ENCODE data around the gene HABP2.
A peak's percentile ranks its signal among the peaks of the same experiment; 100 is the strongest.

The HABP2 gene

DNA sequence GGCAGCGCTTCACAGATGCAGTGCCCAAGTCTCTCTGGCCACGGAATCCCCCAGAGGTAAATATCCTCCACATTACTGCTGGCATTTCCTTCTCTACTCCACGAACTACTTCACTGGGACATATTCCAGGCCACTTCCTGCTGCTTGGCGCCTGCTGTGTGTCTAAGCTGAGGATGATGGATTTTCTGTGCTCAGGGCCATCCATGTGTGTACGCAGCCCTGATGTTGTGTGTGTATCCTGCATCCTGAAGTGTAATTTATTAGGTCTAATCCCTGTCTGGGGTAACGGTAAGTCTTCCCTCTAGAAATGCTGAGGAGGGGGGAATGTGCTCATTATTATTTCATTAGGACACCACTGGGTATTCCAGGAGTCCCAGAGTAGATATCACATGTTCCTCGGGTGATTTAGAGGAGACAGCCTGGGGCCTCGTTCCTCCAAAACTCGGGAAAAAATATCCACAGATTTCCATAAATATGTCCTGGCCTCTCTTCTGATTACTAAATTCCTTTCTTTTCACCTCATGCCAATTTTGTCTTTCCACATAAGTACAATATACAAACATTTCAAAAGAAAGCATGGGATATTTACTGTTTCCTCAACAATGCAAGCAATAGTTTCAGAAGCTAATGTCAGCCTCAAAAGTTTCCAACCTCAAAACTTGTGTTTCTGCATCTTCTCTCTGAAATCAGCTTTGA lies 25.5 kb upstream of the HABP2 start:
- peak; percentile 57 for DNase-seq

DNA sequence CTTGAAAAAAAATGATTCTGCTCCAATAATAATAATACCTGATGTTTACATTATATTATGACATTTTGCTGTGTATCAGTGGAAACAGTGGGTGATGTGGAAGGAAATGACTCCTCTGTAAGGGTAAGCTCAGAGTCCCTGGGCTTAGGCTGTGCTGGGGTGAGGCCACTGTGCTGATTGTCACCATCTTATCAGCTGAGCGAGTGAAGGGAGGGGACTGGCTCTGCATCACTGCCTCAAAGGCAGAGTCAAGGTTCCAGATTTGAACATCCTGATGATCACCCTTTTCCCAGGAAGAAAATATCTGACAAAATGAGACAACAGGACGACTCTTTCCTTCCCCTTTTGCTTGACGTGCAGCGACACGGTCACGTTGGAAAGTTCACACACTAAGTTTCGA lies 24.0 kb upstream of the HABP2 start:
- DNase-seq = no peak

DNA sequence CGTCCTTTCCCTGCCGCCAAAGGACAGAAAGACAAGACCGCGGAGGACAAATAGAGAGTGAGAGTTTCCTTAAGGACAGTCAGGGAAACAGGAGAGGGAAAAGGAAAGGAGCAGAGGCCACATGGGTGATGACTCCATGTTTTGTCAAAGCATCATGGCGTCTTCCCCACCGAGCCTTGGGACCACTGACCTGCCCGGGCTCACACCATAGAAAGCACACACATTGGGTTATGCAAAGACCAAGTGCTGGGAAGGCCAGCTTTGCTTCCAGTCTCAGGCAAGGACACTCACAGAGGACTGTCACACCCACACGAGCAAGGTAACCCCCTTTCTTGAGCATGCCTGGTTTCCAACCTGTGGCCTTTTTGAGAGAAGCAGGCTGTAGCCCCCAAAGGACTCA lies 23.3 kb upstream of the HABP2 start:
- no peak for DNase-seq

DNA sequence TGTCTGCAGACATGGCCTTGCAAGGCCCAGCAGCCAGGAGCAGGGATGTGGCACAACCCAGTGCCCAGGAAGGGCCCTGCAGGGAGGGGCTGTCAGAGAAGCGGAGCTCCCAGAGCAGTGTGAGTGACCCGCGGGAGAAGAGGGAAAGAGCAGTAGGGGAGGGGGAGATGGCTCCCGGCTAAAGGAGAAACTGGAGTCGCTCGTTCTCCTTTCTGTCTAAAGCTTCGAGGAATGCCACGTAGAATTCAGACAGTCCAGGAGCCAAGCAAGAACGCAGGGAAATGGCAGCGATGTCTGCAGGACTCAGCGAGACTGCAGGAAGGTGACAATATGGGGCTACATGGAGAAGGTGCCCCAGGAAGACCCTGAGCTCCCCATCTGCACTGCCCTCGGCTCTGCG lies 22.4 kb upstream of the HABP2 start:
- DNase-seq = no peak

DNA sequence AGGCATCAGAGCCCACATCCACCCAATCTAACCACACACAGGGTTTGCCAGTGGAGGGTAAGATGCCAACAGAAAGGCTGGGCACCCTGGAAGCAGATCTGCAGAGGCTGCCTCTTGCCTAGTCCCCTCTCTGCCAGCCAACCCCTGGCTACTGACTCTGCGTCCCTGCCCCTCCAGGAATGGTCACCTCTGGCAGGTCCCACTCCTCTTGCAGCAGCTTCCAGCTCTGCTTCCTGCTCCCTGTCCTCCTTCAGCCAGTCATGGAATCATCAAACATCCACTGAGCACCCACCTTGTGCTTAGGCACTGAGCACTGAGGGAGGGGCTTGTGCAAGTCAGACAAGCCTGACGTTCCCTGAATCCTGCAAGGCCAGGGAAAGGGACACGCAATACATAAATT lies 20.1 kb upstream of the HABP2 start:
- no peak for DNase-seq

DNA sequence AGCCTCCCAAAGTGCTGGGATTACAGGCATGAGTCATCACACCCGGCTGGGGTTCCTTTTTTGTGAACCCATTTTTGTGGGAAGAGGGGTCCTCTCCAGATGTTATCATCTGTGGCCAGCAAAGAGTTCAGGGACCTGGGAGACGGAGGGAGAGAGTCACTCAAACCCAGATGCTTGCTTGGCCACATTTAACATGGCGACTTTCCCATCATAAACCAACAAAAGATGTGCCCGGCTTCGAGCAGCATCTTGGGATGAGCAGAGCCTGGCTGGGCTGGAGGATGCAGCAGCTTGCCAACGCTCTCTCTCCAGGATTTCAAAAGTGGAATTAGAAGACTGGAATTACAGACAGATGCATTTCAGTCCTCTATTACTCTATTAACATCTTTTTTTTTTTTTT lies 19.1 kb upstream of the HABP2 start:
- DNase-seq = no peak

DNA sequence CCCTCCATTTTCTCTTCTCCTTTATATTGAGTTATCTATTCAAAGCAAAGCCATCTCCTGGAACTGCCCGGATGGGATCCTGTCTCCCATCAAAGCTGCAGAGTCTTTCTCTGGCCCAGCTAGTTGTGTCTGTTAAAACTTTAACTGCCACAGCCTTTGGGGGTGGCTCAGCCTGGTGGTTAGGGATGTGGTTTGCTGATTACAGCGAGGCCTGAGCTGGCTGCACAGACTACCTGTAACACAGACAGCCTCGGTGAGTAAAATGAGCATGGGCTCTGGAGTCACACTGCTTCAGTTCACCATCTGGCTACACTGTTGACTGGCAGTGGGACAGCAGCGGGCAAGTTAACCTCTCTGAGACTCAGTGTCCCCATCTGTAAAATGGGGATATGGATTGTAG lies 18.4 kb upstream of the HABP2 start:
- no peak for DNase-seq

DNA sequence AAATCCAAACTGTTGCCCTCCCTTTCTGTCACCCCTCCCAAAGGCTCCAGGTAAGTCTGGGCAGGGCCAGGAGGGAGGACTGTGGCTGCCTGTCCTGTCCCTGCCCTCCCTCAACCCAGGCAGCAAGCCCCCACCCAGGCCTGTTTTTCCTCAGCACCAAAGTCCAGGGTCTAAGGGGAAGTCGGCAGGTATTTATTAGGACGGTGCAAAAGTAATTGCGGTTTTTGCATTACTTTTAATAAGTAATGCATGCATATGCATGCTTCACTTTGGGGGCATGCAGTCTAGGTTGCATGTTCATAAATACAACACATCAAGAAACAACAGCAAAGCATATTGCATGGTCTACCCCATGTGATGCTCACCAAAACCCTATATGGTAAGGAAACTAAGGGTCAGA lies 15.2 kb upstream of the HABP2 start:
- DNase-seq = no peak

DNA sequence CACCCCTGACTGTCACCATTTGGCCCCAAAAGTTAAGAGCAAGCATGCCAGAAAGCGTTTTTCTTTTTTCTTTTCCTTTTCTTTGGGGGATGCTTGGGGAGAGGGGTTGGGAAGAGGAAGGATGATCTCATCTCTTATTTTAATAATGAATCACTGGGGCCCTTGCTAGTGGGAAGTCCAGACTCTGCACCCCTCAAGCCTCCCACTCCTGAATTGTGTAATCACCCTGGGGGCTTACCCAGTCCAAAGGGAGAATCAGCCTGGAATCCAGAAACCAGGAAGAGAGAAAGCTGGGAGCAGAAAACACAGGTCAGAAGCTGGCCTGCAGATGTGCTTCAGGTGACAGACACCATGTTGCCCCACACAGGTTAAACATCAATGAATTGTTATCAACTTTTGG lies 14.7 kb upstream of the HABP2 start:
- DNase-seq = no peak

DNA sequence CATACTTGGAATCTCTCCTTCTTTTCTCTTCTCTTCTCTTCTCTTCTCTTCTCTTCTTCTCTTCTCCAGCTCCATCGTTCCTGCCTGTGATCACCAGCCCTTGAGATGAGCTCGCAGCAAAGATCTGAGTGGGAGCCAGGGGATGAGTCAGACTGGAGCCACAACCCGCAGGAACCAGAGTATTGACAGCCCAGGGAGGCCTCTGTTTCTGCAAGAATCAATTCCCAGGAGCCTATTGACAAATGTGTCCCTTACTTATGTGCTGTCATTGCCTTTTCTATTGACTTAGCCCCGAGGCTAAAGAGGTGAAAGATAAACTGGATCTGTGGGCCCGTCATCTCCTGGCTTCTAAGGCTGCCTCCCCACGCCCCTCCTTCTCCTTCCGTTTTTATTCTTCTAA lies 13.1 kb upstream of the HABP2 start:
- peak; percentile 76 for DNase-seq

DNA sequence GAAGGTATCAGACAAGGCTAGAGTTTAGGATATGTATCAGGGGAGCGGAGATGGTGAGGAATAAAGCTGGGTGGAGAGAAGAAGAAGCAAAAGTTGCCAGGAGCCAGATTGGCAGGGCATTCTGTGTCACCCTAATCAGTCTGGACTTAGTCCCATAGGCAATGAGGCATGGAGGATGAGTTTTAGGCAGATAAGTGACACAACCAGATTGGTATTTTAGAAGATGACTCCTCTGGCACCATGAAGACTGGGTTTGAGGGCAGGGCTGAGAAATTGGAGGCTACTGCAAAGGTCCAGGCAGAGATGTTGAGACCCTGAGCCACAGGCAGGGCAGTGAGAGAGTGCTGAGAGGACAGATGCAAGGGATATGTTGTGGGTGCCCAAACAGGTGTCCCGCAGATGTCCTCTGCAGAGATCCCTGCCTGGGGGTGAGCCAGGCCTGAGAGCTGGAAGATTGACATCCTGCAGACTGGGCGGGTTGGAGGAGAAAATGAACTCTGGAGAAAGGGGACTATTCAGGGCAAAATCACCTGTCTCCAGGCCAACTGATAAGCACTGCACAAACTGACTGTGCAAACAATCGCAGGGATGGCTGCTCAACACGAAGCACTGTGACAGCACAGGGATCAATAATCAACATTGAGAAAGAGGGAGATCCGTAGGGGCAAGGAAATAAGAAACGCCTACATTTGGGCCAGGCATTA lies 11.9 kb upstream of the HABP2 start:
- no peak for DNase-seq

DNA sequence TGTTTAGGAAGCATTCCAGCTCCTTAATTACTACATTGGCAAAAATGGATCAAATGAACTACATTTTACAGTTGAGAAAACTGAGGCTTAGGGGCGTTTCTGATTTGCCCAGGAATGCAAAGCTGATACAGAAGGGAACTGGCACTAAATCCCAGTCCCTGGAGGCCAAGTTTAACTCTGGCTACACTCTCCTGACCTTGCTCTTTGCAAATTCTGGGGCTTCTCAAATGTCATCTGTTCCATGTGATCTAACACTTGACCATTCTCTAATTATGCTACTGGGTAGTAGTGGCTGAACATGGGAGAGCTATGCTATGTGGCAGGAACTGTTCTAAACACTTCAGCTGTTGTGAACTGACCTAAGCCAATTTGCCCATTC lies 11.3 kb upstream of the HABP2 start:
- no peak for DNase-seq

DNA sequence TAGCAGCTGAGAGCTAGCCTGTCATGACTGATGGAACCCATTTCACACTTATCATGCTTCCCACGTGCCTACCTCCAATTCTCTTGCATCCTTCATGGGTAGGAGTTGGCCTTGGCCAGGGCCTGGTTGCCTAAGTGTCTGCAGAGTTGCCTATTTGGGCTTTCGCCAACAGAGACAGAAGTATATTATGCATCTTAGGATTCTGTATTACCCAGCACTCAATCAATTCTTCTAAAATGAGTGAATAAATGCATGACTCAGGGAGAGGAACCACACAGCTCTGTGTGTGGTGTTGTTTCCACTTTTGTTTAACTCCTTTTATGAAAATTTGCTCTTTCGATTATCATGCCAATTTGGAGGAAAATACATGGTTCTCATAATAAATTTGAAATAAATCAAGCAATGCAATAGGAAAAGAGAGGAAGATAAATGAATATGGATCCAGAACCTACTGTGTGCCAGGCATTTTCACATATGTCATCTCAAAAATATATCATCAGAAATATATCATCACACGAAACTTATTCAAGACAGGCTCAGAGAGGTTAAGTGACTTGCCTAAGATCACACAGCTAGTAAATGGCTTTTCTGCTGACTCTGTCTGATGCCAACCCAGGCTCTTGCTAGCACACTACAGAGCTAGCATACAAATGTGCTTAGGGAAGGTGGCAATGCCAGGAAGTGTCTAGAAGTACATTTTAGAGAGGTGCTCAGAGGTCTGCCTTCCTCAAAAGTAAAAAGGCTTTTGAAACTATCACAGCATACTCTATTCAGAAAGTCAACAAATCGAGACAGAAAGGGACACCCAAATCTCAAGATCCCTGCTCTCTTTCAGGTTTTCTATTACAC lies 9.5 kb upstream of the HABP2 start:
- DNase-seq = no peak

DNA sequence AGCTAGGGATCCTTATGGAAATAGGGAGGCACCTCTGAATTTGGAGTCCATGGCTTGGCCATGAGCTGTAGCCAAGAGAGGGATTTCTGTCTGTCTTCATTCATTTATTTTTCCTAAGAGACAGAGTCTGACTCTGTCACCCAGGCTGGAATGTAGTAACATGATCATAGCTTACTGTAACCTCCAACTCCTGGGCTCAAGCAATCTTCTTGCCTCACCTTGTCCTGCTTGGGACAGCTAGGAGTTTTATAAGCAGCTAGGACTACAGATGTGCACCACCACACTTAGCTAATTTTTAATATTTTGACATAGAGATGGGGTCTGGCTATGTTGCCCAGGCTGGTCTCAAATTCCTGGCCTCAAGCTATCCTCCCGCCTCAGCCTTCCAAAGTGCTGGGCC lies 8.5 kb upstream of the HABP2 start:
- DNase-seq = no peak

DNA sequence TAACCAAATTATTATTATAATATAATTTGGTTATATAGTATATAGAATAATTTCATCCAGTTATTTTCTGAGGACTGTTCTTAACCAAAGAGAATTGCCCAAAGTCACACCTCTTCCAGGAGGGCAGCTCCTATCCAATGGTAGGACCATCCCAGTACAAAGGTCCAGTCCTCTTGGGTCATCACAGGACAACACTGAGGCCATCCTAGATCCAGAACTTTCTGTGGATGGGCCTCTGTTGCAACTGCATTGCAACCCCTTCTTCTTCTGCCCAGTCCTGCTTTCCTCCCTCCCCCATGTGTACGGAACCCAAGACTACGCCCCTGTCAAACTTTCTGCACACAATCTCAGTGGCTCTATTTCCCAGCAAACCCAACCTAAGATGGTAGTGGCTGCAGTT lies 5.4 kb upstream of the HABP2 start:
- DNase-seq = no peak

DNA sequence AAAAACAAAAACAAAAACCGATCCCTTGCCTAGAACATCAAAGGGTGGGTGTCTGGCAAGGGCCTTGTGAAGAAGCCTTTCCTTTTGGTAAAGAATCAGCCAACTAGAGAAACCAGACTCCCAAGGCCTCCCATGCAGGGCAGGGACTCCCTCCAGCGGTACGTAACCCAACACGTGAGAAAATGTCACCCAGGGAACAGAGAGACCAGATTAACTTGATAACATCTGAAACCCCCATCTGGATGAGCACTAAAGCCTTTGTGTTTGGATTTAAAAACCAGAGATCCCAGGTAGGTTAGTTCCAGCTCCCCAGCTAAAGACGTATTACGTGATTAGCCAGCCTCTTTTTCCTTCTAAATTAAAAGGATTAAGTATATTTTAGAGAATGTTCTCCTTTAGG lies 3.0 kb upstream of the HABP2 start:
- DNase-seq = no peak

DNA sequence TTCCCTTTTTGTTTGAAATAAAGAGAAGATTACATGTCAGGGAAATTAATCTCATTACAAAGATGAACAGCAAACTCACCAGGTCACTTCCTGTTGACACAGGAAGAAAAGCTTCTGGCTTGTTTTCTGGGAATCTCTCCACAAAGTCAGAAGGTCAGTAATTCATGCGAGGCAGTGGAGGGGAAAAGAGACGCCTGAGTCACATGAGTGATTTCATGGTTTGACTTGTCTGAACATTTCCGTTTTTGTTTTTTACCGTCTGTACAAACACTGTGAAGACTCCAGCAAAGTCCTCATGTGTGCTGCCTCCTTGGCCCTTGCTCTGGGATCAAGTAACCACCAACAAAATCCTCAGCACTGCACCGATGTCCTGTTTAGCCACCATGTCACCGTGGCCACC lies 2.5 kb upstream of the HABP2 start:
- no peak for DNase-seq

DNA sequence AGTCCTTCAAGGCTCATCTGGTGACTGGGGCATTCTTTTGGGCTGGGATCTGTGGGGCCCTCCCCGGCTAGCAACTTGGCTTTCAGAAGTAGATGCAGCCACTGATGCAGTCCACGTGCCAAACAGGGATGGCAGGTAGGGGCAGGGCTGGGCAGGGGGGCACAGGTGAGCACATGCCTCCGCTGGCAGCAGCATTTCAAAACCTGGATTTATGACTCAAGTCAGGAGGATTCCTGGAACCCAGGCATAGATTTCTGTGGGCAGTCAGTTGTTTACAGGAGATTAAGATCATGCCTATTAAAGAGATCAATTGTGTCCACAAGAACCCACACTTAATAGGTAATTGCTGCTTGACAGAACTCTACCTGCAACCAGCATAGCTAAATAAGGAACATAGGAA lies 839 bp upstream of the HABP2 start:
- no peak for DNase-seq

DNA sequence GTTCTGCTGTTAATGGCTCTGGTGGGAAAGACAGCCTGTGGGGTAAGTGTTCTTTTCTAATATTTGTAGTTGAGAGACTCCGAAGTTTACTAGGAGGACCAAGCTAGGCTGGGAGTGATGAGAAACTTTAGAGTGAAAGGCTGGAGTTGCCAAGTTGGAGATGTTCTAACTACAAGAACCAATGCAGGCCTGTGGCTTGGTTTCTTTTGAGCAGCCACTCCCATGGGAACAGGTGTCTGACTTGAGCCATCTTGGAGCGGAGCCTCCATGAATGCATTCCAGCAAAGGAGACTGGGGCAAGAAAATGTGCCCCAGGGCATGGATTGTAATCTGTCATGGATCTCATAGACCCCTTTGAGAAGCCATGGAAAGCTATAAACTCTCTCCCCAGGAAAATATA lies 296 bp downstream of the HABP2 start:
- no peak for DNase-seq

DNA sequence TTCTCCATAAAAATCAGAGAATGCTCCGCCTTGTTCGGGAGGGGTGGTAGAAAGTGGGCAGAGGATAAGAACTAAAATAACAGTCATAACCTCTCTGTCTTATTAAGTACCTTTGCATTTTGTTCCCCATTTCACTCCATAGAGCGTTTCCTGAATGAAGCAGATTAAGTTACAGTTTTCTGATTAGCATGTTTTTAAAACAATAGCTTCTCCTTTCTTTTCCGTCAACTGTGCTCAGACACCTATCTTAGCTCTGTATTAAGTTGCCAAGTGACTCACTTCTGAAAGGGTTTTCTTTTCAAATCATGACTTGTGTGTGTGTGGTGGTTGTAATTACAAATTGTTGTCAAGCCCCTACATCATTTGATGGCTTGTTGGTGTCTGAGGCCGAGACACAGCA lies 1.4 kb downstream of the HABP2 start:
- DNase-seq = no peak

DNA sequence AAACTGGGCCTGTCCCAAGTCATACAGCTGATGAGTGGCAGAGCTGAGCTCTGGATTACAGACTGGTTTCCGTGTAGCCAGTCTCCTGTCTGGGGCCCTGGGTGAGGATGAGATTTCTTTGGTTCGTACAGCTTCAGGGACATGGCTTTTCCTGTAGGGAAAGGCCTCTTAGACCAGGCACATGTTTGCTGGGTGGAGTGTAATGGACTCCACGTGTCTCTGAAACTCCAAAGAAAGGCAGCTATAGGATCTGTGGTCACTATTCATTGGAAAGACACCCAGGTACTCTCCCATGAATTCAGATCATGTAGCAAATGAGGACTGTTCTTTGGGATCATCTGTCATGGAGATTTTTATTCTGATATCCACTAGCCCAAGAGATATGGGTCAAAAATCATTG lies 2.4 kb downstream of the HABP2 start:
- DNase-seq = no peak

DNA sequence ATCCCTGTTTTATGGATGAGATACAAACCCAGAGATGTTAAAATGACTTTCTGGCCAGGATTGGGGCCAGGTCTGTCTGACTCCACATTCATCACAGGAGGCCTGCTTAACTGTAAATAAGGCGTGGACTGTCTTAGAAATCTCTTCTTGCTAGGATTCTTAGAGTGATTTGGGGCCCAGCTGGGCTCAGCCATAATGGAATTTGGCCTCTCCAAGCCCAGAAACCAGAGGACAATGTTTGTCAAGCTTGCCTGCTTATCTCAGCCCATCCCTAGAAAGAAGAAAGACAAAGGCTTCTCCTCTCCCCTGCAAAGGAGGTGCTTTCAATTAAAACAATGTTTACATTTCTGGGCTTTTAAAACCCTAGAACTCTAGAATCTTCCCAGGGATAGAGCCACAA lies 2.9 kb downstream of the HABP2 start:
- no peak for DNase-seq

DNA sequence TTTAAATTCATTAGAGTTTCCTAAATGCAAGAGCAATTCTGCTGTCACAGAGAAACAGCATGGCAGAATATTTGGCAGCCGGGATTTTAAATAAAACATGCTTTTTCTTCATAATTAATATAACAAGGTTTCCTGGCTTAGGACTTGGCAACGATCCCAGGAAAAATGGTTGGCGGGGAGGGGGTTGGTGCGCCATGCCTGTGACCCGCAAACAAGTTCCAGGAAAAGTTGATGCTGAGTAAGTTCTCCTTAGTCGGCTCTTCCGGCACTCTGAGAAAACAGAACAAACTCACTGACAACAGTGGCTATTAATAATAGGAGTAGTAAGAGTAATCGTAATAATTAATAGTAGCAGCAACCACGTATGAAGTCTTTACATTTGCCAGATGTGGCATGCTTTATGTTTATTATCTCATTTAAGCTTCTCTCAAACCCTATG lies 4.6 kb downstream of the HABP2 start:
- peak; percentile 25 for DNase-seq

DNA sequence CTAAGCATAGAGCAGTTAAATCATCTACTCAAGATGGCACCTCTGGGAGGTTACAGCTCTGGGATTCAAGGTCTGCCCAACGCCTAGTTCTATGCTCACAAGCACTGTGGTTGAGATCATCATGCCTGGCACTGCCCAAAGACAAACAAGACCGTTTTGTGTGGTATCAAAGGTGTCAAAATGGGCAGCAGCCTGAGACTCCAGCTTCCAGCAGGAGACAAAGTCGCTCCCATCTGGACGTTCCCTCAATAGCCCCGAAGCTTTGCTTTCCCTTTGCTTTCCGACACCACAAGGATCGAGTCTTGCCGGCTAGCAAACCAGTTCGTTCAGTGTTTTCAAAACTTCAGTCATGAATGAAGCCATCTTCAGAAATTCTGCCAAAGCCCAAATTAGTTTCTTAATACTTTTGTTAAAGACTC lies 5.1 kb downstream of the HABP2 start:
- no peak for DNase-seq

Measured in fibroblast of skin of abdomen (primary cell).